Large intestine (tissue), 3 donors: Measurements from ENCODE around the gene ITPK1. TPM values are rescaled to one million over a fixed set of nuclear protein-coding genes. Genes with fewer than 3 reads are reported as not detected.

Experiments used
- DNase-seq, 2 donors: peaks; one replicate each; pipeline versions ENCODE4 v3.0.0 to v3.0.0-alpha.2; 2013
- H3K27ac ChIP-seq: one replicate; pipeline ENCODE4 v1.5.1; 2013; ENCODE audit warnings: low read length
- H3K27me3 ChIP-seq: 2 replicates; pipeline ENCODE4 v1.6.1; 2013; ENCODE audit warnings: low read length; ENCODE audit not compliant: control insufficient read depth, insufficient read depth
- H3K36me3 ChIP-seq: 2 replicates; pipeline ENCODE4 v1.6.1; 2013; ENCODE audit warnings: low read length; ENCODE audit not compliant: control insufficient read depth, insufficient read depth
- H3K4me1 ChIP-seq: one replicate; pipeline ENCODE4 v1.6.1; 2013; ENCODE audit warnings: low read length; ENCODE audit not compliant: control insufficient read depth, insufficient read depth
- H3K4me3 ChIP-seq: one replicate; pipeline ENCODE4 v1.5.1; 2013; ENCODE audit warnings: low read length
- H3K9me3 ChIP-seq: one replicate; pipeline ENCODE4 v1.6.1; 2013; ENCODE audit warnings: mild to moderate bottlenecking, low read depth, low read length, moderate library complexity; ENCODE audit not compliant: control insufficient read depth
- WGBS: methylation state at CpG from one replicate; pipeline ENCODE4 v1.1.5; 2013; ENCODE audit warnings: low lambda C conversion rate; ENCODE audit not compliant: insufficient coverage; 5-methylcytosine and 5-hydroxymethylcytosine counted together
- polyA plus RNA-seq: library from polyadenylated mRNA; unstranded; fragments of 120-200 nt; gene quantifications from one replicate; pipeline ENCODE4 v1.2.1, GENCODE V29; 2013

Gene ITPK1
- polyA plus RNA-seq, 1 donor = 139 TPM

- Histone ChIP-seq H3K4me1 (peaks cover 97% of the 10 kb centered on the region), H3K4me3 (no peak overlapping the region), H3K27me3 (no peaks in the 10 kb centered on the region), H3K36me3 (peaks cover 8% of the 10 kb centered on the region), H3K27ac (peak overlapping the region; percentile 95), H3K9me3 (no peaks in the 10 kb centered on the region)
- 100% methylated on average over 1 of the region's 9 CpGs for WGBS
- peak in 1 of 2 donors; percentile 56 for DNase-seq
Measured at GRCh38 chr14:93051600-93052546, 63.9 kb downstream of the ITPK1 start.

- H3K27ac ChIP-seq = peak overlapping the region; percentile 95
- no peaks in the 10 kb centered on the region for H3K27me3 ChIP-seq
- no CpG with 5 or more reads among the region's 12 CpGs for WGBS
- H3K36me3 ChIP-seq = peaks cover 5% of the 10 kb centered on the region
- peaks cover 95% of the 10 kb centered on the region for H3K4me1 ChIP-seq
- H3K4me3 ChIP-seq = no peak overlapping the region
- no peaks in the 10 kb centered on the region for H3K9me3 ChIP-seq
- peak in 1 of 2 donors; percentile 70 for DNase-seq
Measured at GRCh38 chr14:93050761-93051160, 65.0 kb downstream of the ITPK1 start.

- peak in 1 of 2 donors; percentile 56 for DNase-seq
- peak overlapping the region; percentile 95 for H3K27ac ChIP-seq
- H3K36me3 ChIP-seq = peaks cover 3% of the 10 kb centered on the region
- H3K9me3 ChIP-seq = no peaks in the 10 kb centered on the region
- WGBS = no CpG with 5 or more reads among the region's 12 CpGs
- no peaks in the 10 kb centered on the region for H3K27me3 ChIP-seq
- no peak overlapping the region for H3K4me3 ChIP-seq
- H3K4me1 ChIP-seq = peaks cover 95% of the 10 kb centered on the region
Measured at GRCh38 chr14:93049867-93050331, 65.8 kb downstream of the ITPK1 start.

GRCh38 chr14:93049315-93049714, 66.4 kb downstream of the ITPK1 start:
- Histone ChIP-seq H3K9me3 (no peaks in the 10 kb centered on the region), H3K27ac (peak overlapping the region; percentile 95), H3K36me3 (peaks cover 2% of the 10 kb centered on the region), H3K4me1 (peaks cover 95% of the 10 kb centered on the region), H3K27me3 (no peaks in the 10 kb centered on the region), H3K4me3 (no peak overlapping the region)
- DNase-seq = peak; percentile 81 to 92
- no CpG with 5 or more reads among the region's 4 CpGs for WGBS

GRCh38 chr14:93048843-93049242, 66.9 kb downstream of the ITPK1 start:
- H3K9me3 ChIP-seq = no peaks in the 10 kb centered on the region
- H3K27me3 ChIP-seq = no peaks in the 10 kb centered on the region
- no peak for DNase-seq
- H3K4me3 ChIP-seq = no peak overlapping the region
- no CpG with 5 or more reads among the region's 2 CpGs for WGBS
- peak overlapping the region; percentile 95 for H3K27ac ChIP-seq
- H3K4me1 ChIP-seq = peaks cover 95% of the 10 kb centered on the region
- H3K36me3 ChIP-seq = peaks cover 2% of the 10 kb centered on the region

GRCh38 chr14:93047661-93048060, 68.1 kb downstream of the ITPK1 start:
- no peak for DNase-seq
- no CpG with 5 or more reads among the region's 2 CpGs for WGBS
- peaks cover 95% of the 10 kb centered on the region for H3K4me1 ChIP-seq
- peak overlapping the region; percentile 95 for H3K27ac ChIP-seq
- H3K9me3 ChIP-seq = no peaks in the 10 kb centered on the region
- H3K27me3 ChIP-seq = no peaks in the 10 kb centered on the region
- no peak overlapping the region for H3K4me3 ChIP-seq
- H3K36me3 ChIP-seq = peaks cover 2% of the 10 kb centered on the region

GRCh38 chr14:93047157-93047556, 68.6 kb downstream of the ITPK1 start:
- Histone ChIP-seq H3K9me3 (no peaks in the 10 kb centered on the region), H3K27me3 (no peaks in the 10 kb centered on the region), H3K27ac (peak overlapping the region; percentile 95), H3K4me1 (peaks cover 95% of the 10 kb centered on the region), H3K36me3 (peaks cover 2% of the 10 kb centered on the region), H3K4me3 (no peak overlapping the region)
- DNase-seq = peak in 1 of 2 donors; percentile 72
- no CpG with 5 or more reads among the region's 4 CpGs for WGBS

- peak overlapping the region; percentile 95 for H3K27ac ChIP-seq
- no CpG with 5 or more reads among the region's 7 CpGs for WGBS
Measured at GRCh38 chr14:93046705-93047050, 69.0 kb downstream of the ITPK1 start.

GRCh38 chr14:93045965-93046704, 69.6 kb downstream of the ITPK1 start:
- H3K9me3 ChIP-seq = no peaks in the 10 kb centered on the region
- H3K4me1 ChIP-seq = peaks cover 95% of the 10 kb centered on the region
- WGBS = no CpG with 5 or more reads among the region's 16 CpGs
- peak; percentile 90 to 94 for DNase-seq
- no peaks in the 10 kb centered on the region for H3K36me3 ChIP-seq
- no peaks in the 10 kb centered on the region for H3K27me3 ChIP-seq
- H3K4me3 ChIP-seq = no peak overlapping the region
- peak overlapping the region; percentile 95 for H3K27ac ChIP-seq

More at GRCh38 chr14:93046705-93047050, 69.0 kb downstream of the ITPK1 start:
- no peak for DNase-seq
- Histone ChIP-seq H3K4me1 (peaks cover 95% of the 10 kb centered on the region), H3K27me3 (no peaks in the 10 kb centered on the region), H3K4me3 (no peak overlapping the region), H3K36me3 (peaks cover 2% of the 10 kb centered on the region), H3K9me3 (no peaks in the 10 kb centered on the region)

GRCh38 chr14:93045211-93045674, 70.5 kb downstream of the ITPK1 start:
- DNase-seq = peak; percentile 73 to 86
- H3K27me3 ChIP-seq = no peaks in the 10 kb centered on the region
- 60% methylated on average over 2 of the region's 9 CpGs for WGBS
- H3K4me1 ChIP-seq = peaks cover 95% of the 10 kb centered on the region
- H3K4me3 ChIP-seq = no peak overlapping the region
- H3K36me3 ChIP-seq = no peaks in the 10 kb centered on the region
- H3K27ac ChIP-seq = peak overlapping the region; percentile 95
- no peaks in the 10 kb centered on the region for H3K9me3 ChIP-seq
